NCI-H226 (cell line): ENCODE results near the gene BUD31.
A peak's percentile ranks its signal among the peaks of the same experiment; 100 is the strongest.
"Not testable (repeated sequence)": the region's sequence is repeated elsewhere in the genome, so short reads cannot be mapped to it uniquely, and the experiment has no call there.

Experiments
- DNase-seq: peaks from one replicate; pipeline ENCODE4 v3.0.0-alpha.2; 2015

Gene BUD31

GRCh38 chr7:99380823-99381663 is 27.7 kb upstream of the BUD31 start:
- no peak for DNase-seq

GRCh38 chr7:99381664-99382075 is 27.1 kb upstream of the BUD31 start:
- DNase-seq, result no peak

GRCh38 chr7:99383203-99383602 is 25.6 kb upstream of the BUD31 start:
- DNase-seq, result no peak

GRCh38 chr7:99383791-99384370 is 24.9 kb upstream of the BUD31 start:
- no peak for DNase-seq

GRCh38 chr7:99384523-99384922 is 24.2 kb upstream of the BUD31 start:
- no peak for DNase-seq

- DNase-seq, result no peak
Observed at GRCh38 chr7:99385564-99385963, 23.2 kb upstream of the BUD31 start.

- DNase-seq, result peak; percentile 41
Observed at GRCh38 chr7:99386584-99387238, 22.1 kb upstream of the BUD31 start.

- DNase-seq, result not testable (repeated sequence)
Observed at GRCh38 chr7:99387239-99387635, 21.5 kb upstream of the BUD31 start.

GRCh38 chr7:99387912-99388311 is 20.9 kb upstream of the BUD31 start:
- no peak for DNase-seq

- no peak for DNase-seq
Observed at GRCh38 chr7:99389772-99390171, 19.0 kb upstream of the BUD31 start.

- no peak for DNase-seq
Observed at GRCh38 chr7:99390941-99391602, 17.7 kb upstream of the BUD31 start.

GRCh38 chr7:99392046-99392445 is 16.7 kb upstream of the BUD31 start:
- DNase-seq, result no peak

GRCh38 chr7:99392659-99393354 is 16.0 kb upstream of the BUD31 start:
- no peak for DNase-seq

- DNase-seq, result no peak
Observed at GRCh38 chr7:99393355-99394187, 15.2 kb upstream of the BUD31 start.

GRCh38 chr7:99394188-99394502 is 14.6 kb upstream of the BUD31 start:
- DNase-seq, result no peak

- no peak for DNase-seq
Observed at GRCh38 chr7:99395616-99396327, 13.0 kb upstream of the BUD31 start.

- DNase-seq, result no peak
Observed at GRCh38 chr7:99396418-99397296, 12.1 kb upstream of the BUD31 start.

- no peak for DNase-seq
Observed at GRCh38 chr7:99397297-99397983, 11.3 kb upstream of the BUD31 start.

GRCh38 chr7:99398891-99399445 is 9.8 kb upstream of the BUD31 start:
- no peak for DNase-seq
